Measurements from ENCODE around the gene TMX4. TPM values are rescaled to one million over a fixed set of nuclear protein-coding genes. Genes with fewer than 3 reads are reported as not detected.

Gene TMX4
- total RNA-seq, 6 donors from 2014 or later: 12.4 to 50.5 (median 31.5) TPM

DNA sequence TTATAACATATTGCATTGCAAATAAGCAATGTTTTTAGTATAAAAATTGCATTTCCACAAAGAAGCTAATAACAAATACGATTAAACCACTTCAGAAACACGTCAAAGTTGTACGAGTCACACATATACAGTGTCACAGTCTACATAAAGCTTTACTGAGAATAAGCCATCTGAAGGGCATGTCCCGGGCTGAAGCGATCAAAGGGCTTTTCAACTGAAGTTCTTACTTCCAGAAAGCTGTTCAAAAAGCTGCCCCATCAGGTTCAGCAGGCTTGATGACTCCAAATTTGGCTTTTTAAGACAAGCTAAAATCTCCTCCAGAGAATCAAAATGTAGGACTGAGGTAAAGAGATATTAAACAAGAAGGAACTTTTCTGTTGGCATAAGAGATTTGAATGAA, 41.9 kb downstream of the TMX4 start:
- DNase-seq (peak in 1 of 2 donors; percentile 31), ATAC-seq (ENCODE audit: low FRiP score in 2 of 2) (no peak)
- 74 to 96% methylated on average over 5 of the region's 5 CpGs for WGBS, 2 donors
- TF ChIP-seq EP300 (IDR thresholded peaks at IDR 0.05) (no peak), POLR2AphosphoS5 (IDR thresholded peaks at IDR 0.05) (no peak), POLR2A (IDR thresholded peaks at IDR 0.05) (no peak)
- TF ChIP-seq, protein P1, sequence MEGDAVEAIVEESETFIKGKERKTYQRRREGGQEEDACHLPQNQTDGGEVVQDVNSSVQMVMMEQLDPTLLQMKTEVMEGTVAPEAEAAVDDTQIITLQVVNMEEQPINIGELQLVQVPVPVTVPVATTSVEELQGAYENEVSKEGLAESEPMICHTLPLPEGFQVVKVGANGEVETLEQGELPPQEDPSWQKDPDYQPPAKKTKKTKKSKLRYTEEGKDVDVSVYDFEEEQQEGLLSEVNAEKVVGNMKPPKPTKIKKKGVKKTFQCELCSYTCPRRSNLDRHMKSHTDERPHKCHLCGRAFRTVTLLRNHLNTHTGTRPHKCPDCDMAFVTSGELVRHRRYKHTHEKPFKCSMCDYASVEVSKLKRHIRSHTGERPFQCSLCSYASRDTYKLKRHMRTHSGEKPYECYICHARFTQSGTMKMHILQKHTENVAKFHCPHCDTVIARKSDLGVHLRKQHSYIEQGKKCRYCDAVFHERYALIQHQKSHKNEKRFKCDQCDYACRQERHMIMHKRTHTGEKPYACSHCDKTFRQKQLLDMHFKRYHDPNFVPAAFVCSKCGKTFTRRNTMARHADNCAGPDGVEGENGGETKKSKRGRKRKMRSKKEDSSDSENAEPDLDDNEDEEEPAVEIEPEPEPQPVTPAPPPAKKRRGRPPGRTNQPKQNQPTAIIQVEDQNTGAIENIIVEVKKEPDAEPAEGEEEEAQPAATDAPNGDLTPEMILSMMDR (IDR thresholded peaks at IDR 0.05): no peak
- Histone ChIP-seq H3K4me3 (no peak overlapping the region), H3K9me3 (no peaks in the 10 kb centered on the region), H3K4me1 (no peaks in the 10 kb centered on the region), H3K27ac (no peak overlapping the region), H3K36me3 (peaks cover 0 to 23% (median 12%) of the 10 kb centered on the region in 4 donors), H3K27me3 (no peaks in the 10 kb centered on the region)

DNA sequence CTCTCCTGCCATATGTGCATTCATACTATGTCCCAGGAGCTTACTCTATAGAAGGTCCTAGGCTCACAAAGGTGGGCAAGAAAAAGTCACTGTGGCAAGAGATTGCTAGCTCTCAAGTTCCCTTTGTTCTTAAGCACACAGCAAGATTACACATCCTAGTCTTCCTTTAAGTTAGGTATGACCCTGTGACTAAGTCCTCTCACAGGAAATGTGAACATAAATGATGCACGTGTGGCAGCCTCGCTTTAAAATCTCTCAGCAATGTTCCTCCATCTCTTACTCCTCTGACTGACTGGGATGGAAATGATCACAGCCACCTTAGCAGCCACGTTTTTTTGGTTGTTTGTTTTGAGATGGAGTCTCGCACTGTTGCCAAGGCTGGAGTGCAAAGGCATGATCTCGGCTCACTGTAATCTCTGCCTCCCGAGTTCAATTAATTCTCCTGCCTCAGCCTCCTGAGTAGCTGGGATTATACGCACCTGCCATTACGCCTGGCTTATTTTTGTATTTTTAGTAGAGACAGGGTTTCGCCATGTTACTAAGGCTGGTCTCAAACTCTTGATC, 43.6 kb downstream of the TMX4 start:
- ATAC-seq (ENCODE audit: low FRiP score in 2 of 2) (no peak), DNase-seq (no peak)
- H3K4me1 ChIP-seq: no peaks in the 10 kb centered on the region
- H3K27me3 ChIP-seq: no peaks in the 10 kb centered on the region
- H3K27ac ChIP-seq: no peak overlapping the region
- WGBS, 2 donors: 77 to 78% methylated on average over 9 of the region's 9 CpGs
- no peak overlapping the region for H3K4me3 ChIP-seq
- H3K36me3 ChIP-seq: peaks cover 0 to 6% (median 0%) of the 10 kb centered on the region in 4 donors
- TF ChIP-seq POLR2A (IDR thresholded peaks at IDR 0.05): no peak
- no peak for TF ChIP-seq EP300 (IDR thresholded peaks at IDR 0.05)
- TF ChIP-seq, protein P1 (IDR thresholded peaks at IDR 0.05): no peak
- no peak for TF ChIP-seq POLR2AphosphoS5 (IDR thresholded peaks at IDR 0.05)
- no peaks in the 10 kb centered on the region for H3K9me3 ChIP-seq

DNA sequence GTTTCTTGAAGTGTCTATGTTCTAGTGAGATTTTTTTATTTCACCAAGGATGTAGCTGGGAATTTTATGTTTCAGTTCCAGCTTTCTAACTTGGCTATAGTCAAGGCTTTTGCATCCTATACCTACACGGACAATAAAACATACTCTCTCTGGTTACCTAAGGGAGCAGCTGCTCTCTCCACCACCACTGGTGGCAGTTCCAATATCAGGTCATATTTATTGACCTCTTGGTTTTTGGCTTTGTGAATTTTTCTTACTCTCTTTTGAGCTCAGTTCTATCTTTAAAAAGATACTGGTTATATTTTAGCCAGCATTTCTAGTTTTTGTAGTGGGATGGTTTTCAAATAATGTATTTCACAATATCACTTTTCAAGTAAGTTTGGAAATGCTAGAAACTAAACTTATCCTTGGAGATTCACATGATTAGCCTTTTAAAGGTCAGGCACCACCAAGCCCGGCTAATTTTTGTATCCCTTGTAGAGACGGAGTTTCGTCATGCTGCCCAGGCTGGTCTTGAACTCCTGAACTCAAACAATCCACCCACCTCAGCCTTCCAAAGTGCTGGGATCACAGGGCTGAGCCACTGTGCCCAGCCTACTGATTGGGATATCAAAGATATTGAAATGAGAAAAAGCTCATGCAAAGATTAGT, 44.7 kb downstream of the TMX4 start:
- Histone ChIP-seq H3K4me1 (no peaks in the 10 kb centered on the region), H3K27me3 (no peaks in the 10 kb centered on the region), H3K4me3 (no peak overlapping the region), H3K27ac (no peak overlapping the region), H3K36me3 (peaks cover 0 to 2% (median 0%) of the 10 kb centered on the region in 4 donors), H3K9me3 (no peaks in the 10 kb centered on the region)
- ATAC-seq (ENCODE audit: low FRiP score in 2 of 2): no peak
- DNase-seq: no peak
- no peak for TF ChIP-seq POLR2AphosphoS5 (IDR thresholded peaks at IDR 0.05)
- TF ChIP-seq EP300 (IDR thresholded peaks at IDR 0.05): no peak
- TF ChIP-seq, protein P1 (IDR thresholded peaks at IDR 0.05): no peak
- TF ChIP-seq POLR2A (IDR thresholded peaks at IDR 0.05): no peak
- 88 to 94% methylated on average over 4 of the region's 4 CpGs for WGBS, 2 donors

DNA sequence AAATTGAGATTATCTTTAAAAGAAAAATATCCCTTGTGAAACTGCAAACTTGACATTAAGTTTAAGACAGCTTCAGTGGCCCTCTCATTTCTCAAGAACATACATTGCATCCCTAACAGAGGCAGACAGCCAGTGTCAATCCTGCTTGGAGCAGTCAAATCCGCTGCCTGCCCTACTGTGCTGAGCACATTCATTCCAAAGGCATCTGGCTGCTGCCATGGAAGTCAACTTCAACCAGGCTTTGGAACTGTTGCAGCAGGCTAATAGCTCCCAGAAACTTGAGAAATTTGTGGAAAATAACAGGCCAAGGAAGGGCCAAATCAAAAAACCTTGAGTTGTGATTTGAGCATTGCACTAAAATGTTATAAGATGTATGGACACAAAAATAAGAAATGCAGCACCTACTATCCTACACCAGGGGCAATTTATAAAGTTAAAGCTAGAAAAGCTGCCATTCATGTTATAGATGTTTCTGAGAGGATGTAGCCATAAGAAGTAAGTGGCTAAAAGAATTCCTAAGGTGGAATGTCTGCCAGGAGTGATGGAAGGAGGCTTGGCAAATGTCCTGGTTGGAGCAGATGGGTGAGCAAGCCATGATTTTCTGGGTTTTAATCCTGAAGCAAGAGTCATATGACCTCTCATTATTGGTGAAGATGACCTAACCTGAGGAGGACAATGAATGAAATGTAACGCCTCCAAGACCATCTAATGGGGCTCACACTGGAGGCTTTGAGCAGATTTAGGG, 47.9 kb downstream of the TMX4 start:
- WGBS, 2 donors: 92 to 100% methylated on average over 2 of the region's 2 CpGs
- TF ChIP-seq EP300 (IDR thresholded peaks at IDR 0.05) (no peak), POLR2AphosphoS5 (IDR thresholded peaks at IDR 0.05) (no peak), POLR2A (IDR thresholded peaks at IDR 0.05) (no peak)
- TF ChIP-seq, protein P1 (IDR thresholded peaks at IDR 0.05): no peak
- H3K36me3 ChIP-seq: no peaks in the 10 kb centered on the region

More for the DNA sequence above, 47.9 kb downstream of the TMX4 start:
- H3K27ac ChIP-seq: no peak overlapping the region
- DNase-seq (no peak), ATAC-seq (ENCODE audit: low FRiP score in 2 of 2) (no peak)
- H3K4me3 ChIP-seq: no peak overlapping the region
- no peaks in the 10 kb centered on the region for H3K27me3 ChIP-seq
- H3K9me3 ChIP-seq: no peaks in the 10 kb centered on the region
- no peaks in the 10 kb centered on the region for H3K4me1 ChIP-seq

All from upper lobe of left lung (tissue), 6 donors.